Aorta (tissue), 5 donors: ENCODE measurements around the gene KRTAP10-2. TPM values are rescaled to one million over a fixed set of nuclear protein-coding genes. Genes with fewer than 3 reads are reported as not detected.

Source experiments
- ATAC-seq: fragments of 200-7000 bp; cut with Tn5 transposase; one replicate; pipeline ENCODE4 v1.9.1; 2022; ENCODE audit warnings: moderate library complexity; ENCODE audit not compliant: low FRiP score
- DNase-seq, 2 donors: peaks; one replicate each; pipeline ENCODE4 v3.0.0-alpha.2; 2020
- H3K27ac ChIP-seq, 2 donors: one replicate each; pipeline ENCODE4 v1.5.1; 2013; ENCODE audit warnings: low read length in 2 of 2, mild to moderate bottlenecking in 2 of 2, moderate library complexity in 2 of 2, control low read depth in 1 of 2, inconsistent platforms in 1 of 2, low read depth in 1 of 2
- H3K27me3 ChIP-seq, 2 donors: one replicate each; pipeline ENCODE4 v1.6.1; 2013; ENCODE audit warnings: control low read depth in 1 of 2, low read length in 1 of 2, mild to moderate bottlenecking in 1 of 2, moderate library complexity in 1 of 2; ENCODE audit not compliant: insufficient read depth in 2 of 2, control insufficient read depth in 1 of 2
- H3K36me3 ChIP-seq, 2 donors: one replicate each; pipeline ENCODE4 v1.6.1; 2013; ENCODE audit warnings: control low read depth in 1 of 2, low read length in 1 of 2, mild to moderate bottlenecking in 1 of 2; ENCODE audit not compliant: insufficient read depth in 2 of 2, control insufficient read depth in 1 of 2
- H3K4me1 ChIP-seq, 2 donors: one replicate each; pipeline ENCODE4 v1.6.1; 2013; ENCODE audit warnings: low read length in 2 of 2, control low read depth in 1 of 2, mild to moderate bottlenecking in 1 of 2, moderate library complexity in 1 of 2; ENCODE audit not compliant: insufficient read depth in 2 of 2, control insufficient read depth in 1 of 2
- H3K4me3 ChIP-seq, 2 donors: one replicate each; pipeline ENCODE4 v1.5.1; 2013; ENCODE audit warnings: low read length in 2 of 2, control low read depth in 1 of 2, mild to moderate bottlenecking in 1 of 2
- H3K9me3 ChIP-seq: one replicate; pipeline ENCODE4 v1.6.1; 2013; ENCODE audit warnings: mild to moderate bottlenecking, low read length; ENCODE audit not compliant: control insufficient read depth
- WGBS, 2 donors: extraction: QIAGEN DNeasy Blood & Tissue Kit; methylation state at CpG; one replicate each; pipeline ENCODE4 v1.1.7; 2013; 5-methylcytosine and 5-hydroxymethylcytosine counted together
- intact Hi-C, 2 donors: fragments of 100-400 bp; cut with DNase I; formaldehyde crosslinking; loops; one replicate each; pipeline versions ENCODE4 v1.14.2 to v1.15.0; 2022
- polyA plus RNA-seq, 2 donors: library from polyadenylated mRNA; stranded (reverse); fragments of 200-250 nt; gene quantifications; one replicate each; pipeline ENCODE4 v1.2.3, GENCODE V29; 2013
- total RNA-seq, 2 donors: library from RNA; stranded (reverse); fragmentation: NEBNext Ultra II Directional; extraction: Animal tissue kit (Norgen Biotek cat#: 25700); gene quantifications; one replicate each; pipeline ENCODE4 v1.2.1, GENCODE V29; 2021
- donor health status: healthy with polysubstance abuse.
- donor health status: Bipolar disorder and iron deficiency.
- donor health status: DM: no; HTN: no; CAD: no.
- donor health status: DM: no; HTN: no; CAD: no.
- donor health status: DM: yes; HTN: yes; CAD: no.

Gene KRTAP10-2
- total and polyA plus RNA-seq, 4 donors: not detected

DNA sequence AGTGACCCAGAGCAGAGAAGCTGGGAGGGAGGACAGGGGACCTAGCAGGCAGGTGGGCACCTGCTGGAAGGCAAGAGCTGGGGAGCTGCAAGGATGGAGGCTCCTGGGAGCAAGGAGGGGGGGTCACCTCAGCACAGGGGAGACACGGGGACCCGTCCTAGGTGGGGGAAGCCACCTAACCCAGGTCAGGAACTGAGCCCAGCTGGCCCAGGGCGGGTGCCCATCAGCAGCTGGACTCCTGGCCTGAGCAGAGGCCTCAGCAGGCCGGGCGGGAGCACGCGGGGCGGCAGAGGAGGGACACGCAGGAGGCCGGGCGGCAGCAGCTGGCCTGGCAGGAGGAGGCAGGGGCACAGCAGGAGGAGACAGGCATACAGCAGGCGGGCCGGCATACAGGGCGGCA is 12.3 kb downstream of the KRTAP10-2 start:
- no peak for DNase-seq
- Histone ChIP-seq H3K4me3 (no peak overlapping the region), H3K4me1 (no peaks in the 10 kb centered on the region), H3K27ac (no peak overlapping the region), H3K9me3 (peaks cover 1% of the 10 kb centered on the region), H3K27me3 (no peaks in the 10 kb centered on the region), H3K36me3 (no peaks in the 10 kb centered on the region)
- intact Hi-C loops: no loop called here
- no peak for ATAC-seq
- WGBS, 2 donors: 80 to 86% methylated on average over 14 of the region's 14 CpGs

DNA sequence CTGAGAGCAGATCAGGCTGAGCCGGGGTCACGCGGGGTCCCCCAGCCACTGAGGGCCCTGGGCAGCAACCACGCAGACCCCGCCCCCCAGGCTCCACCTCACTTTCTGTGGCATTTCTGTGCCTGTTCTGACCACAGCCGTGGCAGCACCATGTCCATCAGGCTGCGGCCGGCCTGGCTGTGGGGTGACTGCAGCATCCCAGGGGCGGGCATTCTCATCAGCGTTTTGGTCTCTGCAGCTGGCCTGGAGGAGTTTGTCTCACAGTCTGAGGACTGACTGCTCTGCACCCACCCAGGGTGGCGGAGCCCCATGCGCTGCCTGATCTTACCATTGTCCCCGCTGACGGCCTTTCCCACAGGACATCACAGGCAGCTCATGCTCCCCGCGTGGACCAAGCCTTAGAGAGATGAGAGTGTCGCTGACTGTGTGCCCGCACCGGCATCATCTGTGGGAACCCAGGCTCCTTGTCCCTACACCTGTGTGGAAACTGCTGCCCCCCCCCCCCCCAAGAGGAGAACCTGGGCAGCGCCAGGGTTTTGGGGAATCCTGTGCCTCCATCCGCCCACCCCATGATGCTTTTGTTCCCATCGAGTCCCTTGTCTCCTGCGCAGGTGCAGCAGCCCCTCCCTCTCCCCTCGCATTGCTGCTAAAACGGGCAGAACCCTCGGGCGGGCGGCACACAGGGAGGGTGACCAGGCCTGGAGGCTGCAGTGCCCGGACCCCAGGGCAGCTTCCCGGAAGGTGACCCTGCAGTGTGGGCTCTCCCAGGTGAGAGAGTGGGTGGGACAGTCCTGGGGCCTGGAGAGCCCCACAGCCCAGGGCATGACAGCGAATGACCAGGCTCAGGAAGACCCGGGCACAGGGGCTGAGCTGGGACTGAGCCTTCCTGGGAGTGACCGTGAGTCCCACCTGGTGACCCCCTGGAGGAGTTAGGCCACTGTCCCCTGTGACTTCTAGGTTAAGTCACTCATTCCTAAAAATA is 13.1 kb downstream of the KRTAP10-2 start:
- no peaks in the 10 kb centered on the region for H3K36me3 ChIP-seq
- peaks cover 1% of the 10 kb centered on the region for H3K9me3 ChIP-seq
- intact Hi-C loops: no loop called here
- no peak for DNase-seq
- H3K4me3 ChIP-seq: no peak overlapping the region
- H3K27me3 ChIP-seq: no peaks in the 10 kb centered on the region
- ATAC-seq: peak; percentile 26
- WGBS, 2 donors: 95% methylated on average over 33 of the region's 33 CpGs
- H3K4me1 ChIP-seq: no peaks in the 10 kb centered on the region
- H3K27ac ChIP-seq: no peak overlapping the region

DNA sequence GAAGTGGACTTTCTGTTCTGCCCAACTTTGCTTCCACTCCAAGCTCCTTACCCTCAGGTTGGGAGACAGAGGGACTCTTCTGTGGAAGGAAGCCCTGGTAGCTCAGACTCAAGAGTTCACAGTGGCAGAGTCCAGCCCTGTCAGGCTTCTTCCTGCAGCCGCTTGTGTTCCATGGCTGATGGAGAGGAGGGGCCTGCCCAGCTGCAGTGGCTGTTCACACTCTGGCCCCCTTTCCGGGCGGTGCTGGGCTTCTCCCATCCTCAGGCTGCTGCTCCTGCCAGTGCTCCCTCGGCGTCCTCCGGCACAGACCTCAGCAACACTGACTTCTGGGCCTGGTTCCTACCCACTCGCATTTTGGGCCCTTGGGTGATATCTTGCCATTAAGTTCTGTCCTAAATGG is 15.3 kb downstream of the KRTAP10-2 start:
- intact Hi-C loops: no loop called here
- WGBS, 2 donors: 70 to 74% methylated on average over 7 of the region's 7 CpGs
- Histone ChIP-seq H3K4me3 (no peak overlapping the region), H3K4me1 (no peaks in the 10 kb centered on the region), H3K27ac (no peak overlapping the region), H3K27me3 (no peaks in the 10 kb centered on the region), H3K36me3 (no peaks in the 10 kb centered on the region), H3K9me3 (no peaks in the 10 kb centered on the region)
- DNase-seq: no peak
- no peak for ATAC-seq

DNA sequence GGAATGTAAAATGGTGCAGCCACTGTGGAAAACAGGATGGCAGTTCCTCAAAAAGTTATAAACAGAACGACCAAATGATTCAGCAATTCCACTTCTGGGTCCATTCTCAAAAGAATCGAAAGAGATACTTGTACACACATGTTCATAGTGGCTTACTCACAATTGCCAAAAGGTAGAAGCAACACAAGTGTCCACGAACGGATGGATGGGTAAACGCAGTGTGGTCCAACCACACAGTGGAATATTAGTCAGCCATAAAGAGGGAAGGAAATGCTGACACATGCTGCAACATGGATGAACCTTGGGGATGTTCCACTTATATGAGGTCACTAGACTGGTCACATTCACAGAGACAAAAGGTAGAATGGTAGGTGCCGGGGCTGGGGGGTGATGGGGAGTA is 16.6 kb downstream of the KRTAP10-2 start:
- ATAC-seq: no peak
- H3K27me3 ChIP-seq: no peaks in the 10 kb centered on the region
- no peak overlapping the region for H3K27ac ChIP-seq
- 96% methylated on average over 6 of the region's 6 CpGs for WGBS, 2 donors
- intact Hi-C loops: no loop called here
- H3K4me1 ChIP-seq: no peaks in the 10 kb centered on the region
- H3K36me3 ChIP-seq: no peaks in the 10 kb centered on the region
- no peaks in the 10 kb centered on the region for H3K9me3 ChIP-seq
- DNase-seq: no peak
- no peak overlapping the region for H3K4me3 ChIP-seq

DNA sequence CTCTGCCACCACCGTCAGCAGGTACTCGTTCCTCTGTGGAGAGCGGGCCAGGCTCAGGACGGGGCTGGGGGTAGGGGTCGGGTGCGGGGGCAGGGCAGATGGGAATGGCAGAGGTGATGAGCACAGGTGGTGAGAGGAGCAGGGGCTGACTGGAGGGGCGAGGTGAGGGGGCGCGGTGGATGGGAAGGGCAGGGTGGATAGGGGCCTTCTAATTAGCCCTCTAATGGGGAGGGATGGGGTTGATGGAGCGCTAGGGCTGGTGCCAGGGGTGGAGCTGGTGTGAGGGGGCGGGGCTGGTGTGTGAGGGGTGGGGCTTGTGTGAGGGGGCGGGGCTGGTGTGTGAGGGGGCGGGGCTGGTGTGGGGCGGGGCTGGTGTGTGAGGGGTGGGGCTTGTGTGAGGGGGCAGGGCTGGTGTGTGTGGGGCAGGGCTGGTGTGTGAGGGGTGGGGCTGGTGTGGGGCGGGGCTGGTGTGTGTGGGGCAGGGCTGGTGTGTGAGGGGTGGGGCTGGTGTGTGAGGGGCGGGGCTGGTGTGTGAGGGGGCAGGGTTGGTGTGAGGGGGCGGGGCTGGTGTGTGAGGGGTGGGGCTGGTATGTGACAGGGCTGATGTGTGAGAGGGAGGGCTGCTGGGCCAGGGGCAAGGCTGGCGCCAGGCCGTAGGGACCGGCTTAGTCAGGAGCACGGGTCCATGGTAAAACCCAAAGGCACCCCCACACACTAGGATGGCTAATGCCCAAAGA is 17.2 kb downstream of the KRTAP10-2 start:
- no peaks in the 10 kb centered on the region for H3K4me1 ChIP-seq
- no peaks in the 10 kb centered on the region for H3K36me3 ChIP-seq
- ATAC-seq: no peak
- no peaks in the 10 kb centered on the region for H3K27me3 ChIP-seq
- intact Hi-C loops: no loop called here
- DNase-seq: no peak
- H3K27ac ChIP-seq: no peak overlapping the region
- WGBS, 2 donors: 87% methylated on average over 18 to 21 of the region's 21 CpGs
- no peaks in the 10 kb centered on the region for H3K9me3 ChIP-seq
- no peak overlapping the region for H3K4me3 ChIP-seq

DNA sequence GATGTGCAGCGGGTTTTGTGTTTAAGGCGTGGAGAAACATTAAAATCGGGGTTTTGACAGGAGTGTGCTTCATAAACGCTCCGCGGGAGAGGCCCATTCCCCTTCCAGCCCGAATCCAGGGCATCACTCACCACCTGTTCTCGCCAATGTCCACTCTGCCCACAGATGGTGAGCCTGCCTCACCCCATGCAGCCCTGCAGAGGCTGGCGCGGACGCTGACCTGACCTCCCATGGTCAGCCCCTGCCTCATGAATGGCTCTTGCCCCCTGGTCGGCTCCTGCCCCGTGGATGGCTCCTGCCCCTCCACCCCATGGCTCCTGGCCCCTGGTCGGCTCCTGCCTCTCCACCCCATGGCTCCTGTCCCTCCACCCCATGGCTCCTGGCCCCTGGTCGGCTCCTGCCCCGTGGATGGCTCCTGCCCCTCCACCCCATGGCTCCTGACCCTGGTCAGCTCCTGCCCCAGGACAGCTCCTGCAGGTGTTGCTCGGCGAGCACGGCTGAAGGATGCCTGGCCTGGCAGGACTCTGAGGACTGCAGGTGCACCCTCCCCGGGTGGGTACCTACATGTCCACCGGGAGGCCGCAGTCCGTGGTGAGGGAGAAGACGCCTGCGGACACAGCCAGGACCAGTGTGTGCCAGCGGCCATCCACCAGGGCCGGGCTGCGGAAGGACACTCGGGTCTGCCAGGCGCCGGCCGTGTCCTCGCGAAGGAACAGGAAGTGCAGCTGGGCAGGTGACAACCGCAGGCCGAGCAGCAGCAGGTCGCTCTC is 18.0 kb downstream of the KRTAP10-2 start:
- ATAC-seq (no peak), DNase-seq (peak; percentile 40 to 75)
- no peaks in the 10 kb centered on the region for H3K27me3 ChIP-seq
- no peak overlapping the region for H3K27ac ChIP-seq
- no peaks in the 10 kb centered on the region for H3K4me1 ChIP-seq
- no peaks in the 10 kb centered on the region for H3K9me3 ChIP-seq
- H3K36me3 ChIP-seq: no peaks in the 10 kb centered on the region
- no peak overlapping the region for H3K4me3 ChIP-seq
- intact Hi-C loops: no loop called here
- 94% methylated on average over 37 of the region's 37 CpGs for WGBS, 2 donors

DNA sequence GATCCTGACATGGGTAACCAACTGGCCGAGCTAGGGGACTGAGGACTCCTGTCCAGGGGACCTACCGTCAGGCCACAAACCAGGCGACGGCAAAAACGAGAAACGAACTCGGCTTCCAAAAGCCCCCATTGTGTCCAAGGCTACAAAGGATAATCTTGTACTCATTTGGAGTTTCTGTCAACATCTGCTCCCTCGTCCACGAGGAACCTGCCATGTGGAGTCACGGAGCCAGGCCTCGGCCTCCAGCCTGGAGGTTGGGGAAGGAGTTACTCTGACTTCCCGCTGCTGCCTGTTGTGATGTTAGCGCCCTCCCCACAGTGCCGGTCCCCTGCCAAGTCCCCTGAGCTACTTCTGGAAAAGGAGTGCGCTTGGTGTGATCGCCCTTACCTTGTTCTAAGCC is 18.6 kb downstream of the KRTAP10-2 start:
- intact Hi-C loops: no loop called here
- Histone ChIP-seq H3K27me3 (no peaks in the 10 kb centered on the region), H3K27ac (no peak overlapping the region), H3K9me3 (no peaks in the 10 kb centered on the region), H3K4me3 (no peak overlapping the region), H3K36me3 (no peaks in the 10 kb centered on the region), H3K4me1 (no peaks in the 10 kb centered on the region)
- DNase-seq: peak; percentile 30 to 43
- ATAC-seq: no peak
- WGBS, 2 donors: 94 to 96% methylated on average over 16 of the region's 16 CpGs

DNA sequence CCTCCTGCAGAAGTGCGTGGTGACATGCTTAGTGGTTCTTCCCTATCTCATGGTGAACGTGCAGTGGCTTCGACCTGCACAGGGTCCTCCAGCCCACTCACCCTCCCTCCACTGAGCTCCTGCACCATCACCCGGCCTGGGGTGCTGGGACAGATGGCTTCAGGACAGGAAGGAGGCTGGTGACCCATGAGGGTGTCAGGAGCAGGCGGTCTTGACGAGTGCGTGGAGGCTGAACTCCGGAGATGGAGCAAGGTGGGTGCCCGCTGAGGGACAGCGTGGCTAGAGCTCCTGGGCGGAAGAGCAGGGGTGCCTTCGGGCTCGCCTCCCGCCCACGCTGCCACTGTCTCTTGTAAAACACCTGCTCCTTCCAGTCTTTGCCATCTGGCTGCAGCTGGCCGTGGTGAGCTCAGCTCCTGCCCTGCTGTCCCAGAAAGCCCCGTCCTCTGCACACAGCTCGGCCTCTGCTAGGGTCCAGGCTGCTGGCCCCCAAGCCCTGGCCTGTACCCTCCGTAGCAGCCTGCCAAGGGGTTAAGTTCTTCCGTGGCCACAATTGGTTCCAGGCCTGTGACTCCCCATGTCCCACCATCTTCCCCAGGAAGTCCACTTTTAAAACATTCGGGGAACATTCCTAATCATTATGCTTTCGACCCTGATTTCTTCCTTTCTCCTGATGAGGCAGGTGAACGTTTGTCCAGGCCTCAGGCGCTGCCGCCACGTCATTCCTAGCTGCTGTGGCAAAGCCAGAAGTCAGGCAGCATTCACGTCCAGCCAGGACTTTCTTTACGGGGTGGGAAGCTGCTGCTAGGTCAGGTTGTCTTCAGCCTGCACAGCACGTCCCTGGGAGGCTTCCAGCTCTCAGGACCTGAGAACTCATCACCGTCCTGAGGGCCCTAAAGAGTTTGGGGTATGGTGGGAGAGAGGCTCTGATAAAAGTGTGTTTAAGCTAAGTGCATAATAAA is 19.4 kb downstream of the KRTAP10-2 start:
- WGBS, 2 donors: 86 to 90% methylated on average over 29 to 30 of the region's 30 CpGs
- no peaks in the 10 kb centered on the region for H3K36me3 ChIP-seq
- DNase-seq (peak in 1 of 2 donors; percentile 47), ATAC-seq (no peak)
- no peak overlapping the region for H3K4me3 ChIP-seq
- no peak overlapping the region for H3K27ac ChIP-seq
- no peaks in the 10 kb centered on the region for H3K9me3 ChIP-seq
- H3K27me3 ChIP-seq: no peaks in the 10 kb centered on the region
- H3K4me1 ChIP-seq: no peaks in the 10 kb centered on the region
- intact Hi-C loops: no loop called here
